Transverse colon (tissue), 4 donors: ENCODE measurements around the gene PAFAH1B2. TPM values are rescaled to one million over a fixed set of nuclear protein-coding genes. Genes with fewer than 3 reads are reported as not detected.

ENCODE experiments used
- DNase-seq: peaks from one replicate; pipeline ENCODE4 v3.0.0-alpha.2; 2019
- H3K27ac ChIP-seq, 4 donors: fragments of 200-600 bp; sonication (generic); 2 replicates each; pipeline ENCODE4 v1.5.1; 2016 to 2018; ENCODE audit warnings: inconsistent platforms in 4 of 4
- H3K27me3 ChIP-seq: fragments of 200-600 bp; sonication (generic); 2 replicates; pipeline ENCODE4 v1.5.1; 2017; ENCODE audit warnings: inconsistent platforms
- H3K36me3 ChIP-seq, 4 donors: fragments of 200-600 bp; sonication (generic); 2 replicates each; pipeline ENCODE4 v1.5.1; 2017 to 2019; ENCODE audit warnings: inconsistent platforms in 4 of 4
- H3K4me1 ChIP-seq, 4 donors: fragments of 200-600 bp; sonication (generic); 2 replicates each; pipeline ENCODE4 v1.5.1; 2017 to 2020; ENCODE audit warnings: inconsistent platforms in 4 of 4
- H3K4me3 ChIP-seq, 4 donors: fragments of 200-600 bp; sonication (generic); 1 replicate in 1 of 4; 2 replicates in 3 of 4; pipeline versions ENCODE4 v1.5.1 to v1.6.1; 2017 to 2019; ENCODE audit warnings: inconsistent platforms in 4 of 4
- H3K9me3 ChIP-seq, 2 donors: fragments of 200-600 bp; sonication (generic); 2 replicates each; pipeline ENCODE4 v1.5.1; 2017 to 2019; ENCODE audit warnings: inconsistent platforms in 2 of 2
- CTCF ChIP-seq, 5 experiments: fragments of 200-600 bp in 3 of 5; fragments of 450-650 bp in 2 of 5; sonication (generic) in 3 of 5; IDR thresholded peaks; 1 replicate in 2 of 5; 2 replicates in 3 of 5; pipeline ENCODE4 v1.5.1; 2016 to 2017; ENCODE audit warnings: antibody characterized with exemption in 5 of 5, inconsistent platforms in 3 of 5, mild to moderate bottlenecking in 2 of 5, moderate library complexity in 1 of 5
- EP300 ChIP-seq: sonication (generic); formaldehyde crosslinking; IDR thresholded peaks from one replicate; pipeline ENCODE4 v1.6.1; 2017; ENCODE audit warnings: antibody characterized with exemption, low read depth
- POLR2A ChIP-seq: fragments of 450-650 bp; IDR thresholded peaks from one replicate; pipeline ENCODE4 v1.6.1; 2016; ENCODE audit warnings: antibody characterized with exemption, mild to moderate bottlenecking, moderate library complexity
- POLR2AphosphoS5 ChIP-seq, 3 donors: sonication (generic); formaldehyde crosslinking; IDR thresholded peaks; one replicate each; pipeline ENCODE4 v1.6.1; 2016; ENCODE audit warnings: antibody characterized with exemption in 3 of 3
- WGBS, 2 donors: methylation state at CpG; one replicate each; pipeline ENCODE4 v1.1.5; 2018; ENCODE audit warnings: low coverage in 1 of 2; 5-methylcytosine and 5-hydroxymethylcytosine counted together
- in situ Hi-C, 4 donors: fragments of 200-750 bp; cut with MboI; loops; one replicate each; pipeline versions ENCODE4 v1.15.0 to v1.15.1; 2017; ENCODE audit warnings: low sequenced_read_pairs in 3 of 4, low pct_ligation_motif_present in 1 of 4, low pct_unique_long_range_greater_than_20kb in 1 of 4
- intact Hi-C: fragments of 100-400 bp; cut with DNase I; formaldehyde crosslinking; loops from one replicate; pipeline ENCODE4 v1.15.1; 2023; ENCODE audit warnings: low total_unique reads
- total RNA-seq, 4 donors: library from RNA; depleted of rRNA; stranded (reverse); fragments of >200 nt; gene quantifications; one replicate each; pipeline ENCODE4 v1.1.0, GENCODE V29; 2016

PAFAH1B2 gene
- total RNA-seq, 4 donors from 2014 or later, result 18.1 to 90.8 (median 78.3) TPM

GRCh38 chr11:117143390-117143789 lies 697 bp upstream of the PAFAH1B2 start:
- Histone ChIP-seq H3K9me3 (no peaks in the 10 kb centered on the region), H3K4me3 (peak overlapping the region; percentile 47 to 96 (median 69)), H3K27ac (peak overlapping the region; percentile 93 to 98 (median 96)), H3K4me1 (peaks cover 18 to 42% (median 24%) of the 10 kb centered on the region in 4 donors), H3K36me3 (peaks cover 0 to 11% (median 0%) of the 10 kb centered on the region in 4 donors), H3K27me3 (no peaks in the 10 kb centered on the region)
- peak; percentile 58 for DNase-seq
- intact Hi-C loops (no loop called here), in situ Hi-C loops (no loop called here)
- WGBS, 2 donors, result 2 to 3% methylated on average over 5 of the region's 5 CpGs
- no peak for TF ChIP-seq POLR2AphosphoS5 (IDR thresholded peaks at IDR 0.05)
- no peak for TF ChIP-seq EP300
- no peak for TF ChIP-seq CTCF (IDR thresholded peaks at IDR 0.05)
- no peak for TF ChIP-seq POLR2A

DNA sequence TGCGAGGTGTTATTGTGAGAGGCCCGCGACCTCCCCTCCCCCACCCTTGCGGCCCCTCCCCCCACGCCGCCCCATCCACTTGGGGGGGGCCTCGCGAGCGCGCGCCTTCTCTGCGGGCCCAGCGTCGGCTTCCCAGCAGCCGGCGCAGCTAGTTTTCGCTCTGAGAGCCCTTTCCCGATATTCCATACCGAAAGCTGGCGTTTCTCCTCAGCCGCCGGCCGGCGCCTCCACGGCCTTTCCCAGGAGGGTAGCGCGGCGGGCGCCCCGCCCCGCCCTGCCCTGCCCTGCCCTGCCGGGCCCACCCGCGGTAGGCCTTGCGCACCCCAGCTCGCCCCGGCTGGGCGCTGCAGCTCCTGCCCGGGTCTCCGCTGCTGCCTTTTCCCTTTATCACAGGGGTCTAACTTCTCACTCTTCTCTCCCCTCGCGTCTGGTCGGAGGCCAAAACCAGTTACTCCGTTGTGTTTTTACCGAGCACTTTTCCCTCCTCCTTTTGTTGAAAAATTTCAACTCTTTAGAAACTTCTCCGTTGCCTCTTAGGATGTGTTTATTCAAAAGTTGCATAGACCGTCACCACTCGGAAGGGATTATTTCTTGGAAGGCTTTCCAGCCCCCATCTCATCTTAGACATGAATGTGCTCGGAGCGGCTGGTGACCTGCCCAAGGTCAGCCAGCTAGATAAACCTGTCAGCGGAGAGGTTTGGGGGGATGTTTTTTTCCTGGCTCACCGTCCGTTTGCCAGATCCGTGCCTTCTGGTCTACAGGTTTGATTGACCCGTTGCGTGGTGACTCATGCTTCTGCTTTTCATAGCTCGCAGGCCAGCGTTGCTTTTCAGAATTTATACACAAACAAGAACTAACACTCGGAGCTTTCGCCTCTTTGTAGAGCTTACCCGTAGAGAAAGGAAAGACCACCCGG lies 648 bp downstream of the PAFAH1B2 start:
- Histone ChIP-seq H3K27me3 (no peaks in the 10 kb centered on the region), H3K4me3 (peak overlapping the region; percentile 66 to 96 (median 74)), H3K4me1 (peaks cover 20 to 52% (median 27%) of the 10 kb centered on the region in 4 donors), H3K27ac (peak overlapping the region; percentile 93 to 98 (median 96)), H3K9me3 (no peaks in the 10 kb centered on the region), H3K36me3 (peaks cover 0 to 11% (median 0%) of the 10 kb centered on the region in 4 donors)
- intact Hi-C loops, result no loop called here
- TF ChIP-seq EP300 (peak; percentile 58), CTCF (IDR thresholded peaks at IDR 0.05) (no peak), POLR2A (peak; percentile 22)
- peak; percentile 61 for DNase-seq
- in situ Hi-C loops, result no loop called here
- 0 to 3% methylated on average over 5 to 36 of the region's 62 CpGs for WGBS, 2 donors

- intact Hi-C loops (no loop called here), in situ Hi-C loops (no loop called here)
- TF ChIP-seq POLR2AphosphoS5 (IDR thresholded peaks at IDR 0.05), result peak in 1 of 3 donors; percentile 3
- peak in 1 of 5 experiments; percentile 31 for TF ChIP-seq CTCF (IDR thresholded peaks at IDR 0.05)
- TF ChIP-seq EP300, result no peak
- H3K4me1 ChIP-seq, result peaks cover 21 to 59% (median 31%) of the 10 kb centered on the region in 4 donors
- no peaks in the 10 kb centered on the region for H3K9me3 ChIP-seq
- DNase-seq, result peak; percentile 18
- peaks cover 0 to 11% (median 0%) of the 10 kb centered on the region in 4 donors for H3K36me3 ChIP-seq
- H3K27me3 ChIP-seq, result no peaks in the 10 kb centered on the region
- H3K4me3 ChIP-seq, result peak overlapping the region; percentile 66 to 96 (median 74)
- H3K27ac ChIP-seq, result peak overlapping the region; percentile 93 to 98 (median 96)
- WGBS, 2 donors, result 3 to 17% methylated on average over 2 to 5 of the region's 5 CpGs
Observed at GRCh38 chr11:117145393-117145761, 1.3 kb downstream of the PAFAH1B2 start.

- TF ChIP-seq CTCF (IDR thresholded peaks at IDR 0.05) (no peak), EP300 (no peak), POLR2A (no peak), POLR2AphosphoS5 (IDR thresholded peaks at IDR 0.05) (no peak)
- no peak for DNase-seq
- in situ Hi-C loops, result no loop called here
- WGBS, 2 donors, result 75 to 100% methylated on average over 2 to 10 of the region's 10 CpGs
- Histone ChIP-seq H3K4me1 (peaks cover 21 to 61% (median 34%) of the 10 kb centered on the region in 4 donors), H3K4me3 (peak overlapping the region in 1 of 4 donors; percentile 96), H3K27me3 (no peaks in the 10 kb centered on the region), H3K36me3 (peaks cover 0 to 11% (median 0%) of the 10 kb centered on the region in 4 donors), H3K27ac (peak overlapping the region; percentile 93 to 98 (median 96)), H3K9me3 (no peaks in the 10 kb centered on the region)
- intact Hi-C loops, result no loop called here
Observed at GRCh38 chr11:117146521-117146920, 2.4 kb downstream of the PAFAH1B2 start.
